HAP-1 (cell line): ENCODE results near the gene DHRS3.
"Not testable (repeated sequence)": the region's sequence is repeated elsewhere in the genome, so short reads cannot be mapped to it uniquely, and the experiment has no call there.

ENCODE experiments used
- DNase-seq, 2 experiments: peaks; one replicate each; pipeline ENCODE4 v3.0.0-alpha.2; 2016 to 2020; ENCODE audit warnings: low spot score in 2 of 2
- H3K27me3 ChIP-seq: fragments of 250-450 bp; sonication (Bioruptor Pico); 2 replicates; pipeline ENCODE4 v1.5.1; 2020; ENCODE audit warnings: low read depth, mild to moderate bottlenecking, moderate library complexity
- H3K36me3 ChIP-seq: fragments of 250-450 bp; sonication (Bioruptor Pico); replicated peaks from 2 replicates; pipeline ENCODE4 v1.5.1; 2020; ENCODE audit warnings: mild to moderate bottlenecking
- H3K4me1 ChIP-seq: fragments of 250-450 bp; sonication (Bioruptor Pico); 2 replicates; pipeline ENCODE4 v1.5.1; 2020; ENCODE audit warnings: mild to moderate bottlenecking
- H3K4me3 ChIP-seq: fragments of 250-450 bp; sonication (Bioruptor Pico); 2 replicates; pipeline ENCODE4 v1.5.1; 2020; ENCODE audit warnings: mild to moderate bottlenecking, moderate library complexity
- H3K9me3 ChIP-seq: fragments of 250-450 bp; sonication (Bioruptor Pico); 2 replicates; pipeline ENCODE4 v1.5.1; 2020; ENCODE audit warnings: mild to moderate bottlenecking, moderate library complexity
- in situ Hi-C: fragments of 300-500 bp; cut with MboI; formaldehyde crosslinking; loops from 3 replicates; pipeline ENCODE4 v1.14.3; 2020; ENCODE audit warnings: low sequenced_read_pairs, inconsistent platforms, mixed read lengths

DHRS3 gene

GRCh38 chr1:12649971-12650421, 32.0 kb upstream of the DHRS3 start:
- no peaks in the 10 kb centered on the region for H3K4me1 ChIP-seq
- no peak for DNase-seq
- H3K27me3 ChIP-seq, result no peaks in the 10 kb centered on the region
- no peak overlapping the region for H3K4me3 ChIP-seq
- in situ Hi-C loops, result loop anchor here (10.0 kb wide), 1 partner anchor 525 kb away; no protein-coding TSS in a partner anchor
- no peaks in the 10 kb centered on the region for H3K36me3 ChIP-seq
- H3K9me3 ChIP-seq, result no peaks in the 10 kb centered on the region

GRCh38 chr1:12648741-12649140, 30.7 kb upstream of the DHRS3 start:
- no peaks in the 10 kb centered on the region for H3K27me3 ChIP-seq
- no peaks in the 10 kb centered on the region for H3K9me3 ChIP-seq
- in situ Hi-C loops, result no loop called here
- no peak overlapping the region for H3K4me3 ChIP-seq
- H3K36me3 ChIP-seq, result no peaks in the 10 kb centered on the region
- no peaks in the 10 kb centered on the region for H3K4me1 ChIP-seq
- DNase-seq, result no peak

- H3K4me3 ChIP-seq, H3K27me3 ChIP-seq, DNase-seq, H3K9me3 ChIP-seq, H3K36me3 ChIP-seq, in situ Hi-C loops, H3K4me1 ChIP-seq: not testable (repeated sequence)
Observed at GRCh38 chr1:12645401-12645800, 27.4 kb upstream of the DHRS3 start.

GRCh38 chr1:12644829-12645228, 26.8 kb upstream of the DHRS3 start:
- Histone ChIP-seq H3K4me1 (no peaks in the 10 kb centered on the region), H3K36me3 (no peaks in the 10 kb centered on the region), H3K27me3 (no peaks in the 10 kb centered on the region), H3K4me3 (no peak overlapping the region), H3K9me3 (peaks cover 14% of the 10 kb centered on the region)
- in situ Hi-C loops, result no loop called here
- no peak for DNase-seq

GRCh38 chr1:12644237-12644636, 26.2 kb upstream of the DHRS3 start:
- Histone ChIP-seq H3K4me1 (no peaks in the 10 kb centered on the region), H3K4me3 (no peak overlapping the region), H3K27me3 (no peaks in the 10 kb centered on the region), H3K9me3 (peaks cover 20% of the 10 kb centered on the region), H3K36me3 (no peaks in the 10 kb centered on the region)
- DNase-seq, result no peak
- in situ Hi-C loops, result no loop called here

- Histone ChIP-seq H3K9me3 (peaks cover 23% of the 10 kb centered on the region), H3K4me1 (no peaks in the 10 kb centered on the region), H3K27me3 (no peaks in the 10 kb centered on the region)
Observed at GRCh38 chr1:12643785-12644184, 25.8 kb upstream of the DHRS3 start, which contains the start of gene AADACL4. Gene AADACL4 (plus strand): TSS chr1:12644085. CDS start chr1:12644547, 462 bp downstream.

GRCh38 chr1:12643079-12643478, 25.1 kb upstream of the DHRS3 start:
- H3K36me3 ChIP-seq, result no peaks in the 10 kb centered on the region
- peaks cover 24% of the 10 kb centered on the region for H3K9me3 ChIP-seq
- H3K4me3 ChIP-seq, result no peak overlapping the region
- in situ Hi-C loops, result no loop called here
- no peak for DNase-seq
- no peaks in the 10 kb centered on the region for H3K4me1 ChIP-seq
- H3K27me3 ChIP-seq, result no peaks in the 10 kb centered on the region

More at GRCh38 chr1:12643785-12644184, 25.8 kb upstream of the DHRS3 start, which contains the start of gene AADACL4:
- DNase-seq, result no peak
- H3K4me3 ChIP-seq, result no peak within 1 kb of the TSS
- in situ Hi-C loops, result no loop called here
- H3K36me3 ChIP-seq, result no peaks in the 10 kb centered on the region

GRCh38 chr1:12640958-12641272, 22.9 kb upstream of the DHRS3 start:
- Histone ChIP-seq H3K36me3 (no peaks in the 10 kb centered on the region), H3K4me3 (no peak overlapping the region), H3K4me1 (peaks cover 4% of the 10 kb centered on the region), H3K9me3 (peaks cover 27% of the 10 kb centered on the region), H3K27me3 (no peaks in the 10 kb centered on the region)
- in situ Hi-C loops, result no loop called here
- DNase-seq, result no peak

- H3K4me1 ChIP-seq, result peaks cover 4% of the 10 kb centered on the region
- in situ Hi-C loops, result no loop called here
- H3K27me3 ChIP-seq, result no peaks in the 10 kb centered on the region
- H3K36me3 ChIP-seq, result no peaks in the 10 kb centered on the region
- H3K4me3 ChIP-seq, result no peak overlapping the region
- peaks cover 27% of the 10 kb centered on the region for H3K9me3 ChIP-seq
- no peak for DNase-seq
Observed at GRCh38 chr1:12640237-12640957, 22.4 kb upstream of the DHRS3 start.

- Histone ChIP-seq H3K36me3 (no peaks in the 10 kb centered on the region), H3K4me1 (peaks cover 4% of the 10 kb centered on the region), H3K9me3 (peaks cover 27% of the 10 kb centered on the region), H3K27me3 (no peaks in the 10 kb centered on the region), H3K4me3 (no peak overlapping the region)
- DNase-seq, result no peak
- in situ Hi-C loops, result no loop called here
Observed at GRCh38 chr1:12637693-12638092, 19.7 kb upstream of the DHRS3 start.

- Histone ChIP-seq H3K9me3 (peaks cover 27% of the 10 kb centered on the region), H3K27me3 (no peaks in the 10 kb centered on the region), H3K4me1 (peaks cover 4% of the 10 kb centered on the region), H3K4me3 (no peak overlapping the region), H3K36me3 (no peaks in the 10 kb centered on the region)
- in situ Hi-C loops, result no loop called here
- DNase-seq, result peak; percentile 28 to 71
Observed at GRCh38 chr1:12636098-12636950, 18.3 kb upstream of the DHRS3 start.

- no peak overlapping the region for H3K4me3 ChIP-seq
- in situ Hi-C loops, result no loop called here
- H3K9me3 ChIP-seq, result peaks cover 11% of the 10 kb centered on the region
Observed at GRCh38 chr1:12634696-12635202, 16.7 kb upstream of the DHRS3 start.

GRCh38 chr1:12634156-12634555, 16.1 kb upstream of the DHRS3 start:
- no peaks in the 10 kb centered on the region for H3K27me3 ChIP-seq
- in situ Hi-C loops, result no loop called here

More at GRCh38 chr1:12634696-12635202, 16.7 kb upstream of the DHRS3 start:
- no peak for DNase-seq
- Histone ChIP-seq H3K27me3 (no peaks in the 10 kb centered on the region), H3K36me3 (no peaks in the 10 kb centered on the region), H3K4me1 (peaks cover 4% of the 10 kb centered on the region)

GRCh38 chr1:12631571-12631970, 13.6 kb upstream of the DHRS3 start:
- Histone ChIP-seq H3K4me3 (no peak overlapping the region), H3K27me3 (no peaks in the 10 kb centered on the region), H3K4me1 (peaks cover 14% of the 10 kb centered on the region), H3K36me3 (no peaks in the 10 kb centered on the region), H3K9me3 (peaks cover 4% of the 10 kb centered on the region; the same call in 1 of the 2 replicates)
- in situ Hi-C loops, result no loop called here
- DNase-seq, result no peak

More at GRCh38 chr1:12634156-12634555, 16.1 kb upstream of the DHRS3 start:
- H3K9me3 ChIP-seq, result peaks cover 6% of the 10 kb centered on the region
- H3K4me3 ChIP-seq, result no peak overlapping the region
- no peaks in the 10 kb centered on the region for H3K36me3 ChIP-seq
- peaks cover 4% of the 10 kb centered on the region for H3K4me1 ChIP-seq
- no peak for DNase-seq
